Measurements from ENCODE around the gene HERC2. TPM values are rescaled to one million over a fixed set of nuclear protein-coding genes. Genes with fewer than 3 reads are reported as not detected.

HERC2 gene
- total and polyA plus RNA-seq, 4 donors, result 14.6 to 45.4 (median 26.6) TPM

- no peak for TF ChIP-seq CTCF (IDR thresholded peaks at IDR 0.05; ENCODE audit: low read depth, low read length, missing input control)
- TF ChIP-seq ZBTB33 (IDR thresholded peaks at IDR 0.05), result no peak
Observed at GRCh38 chr15:28101983-28102441, 220.0 kb downstream of the HERC2 start (continued).

GRCh38 chr15:28101201-28101600, 220.8 kb downstream of the HERC2 start:
- H3K9me3 ChIP-seq (ENCODE audit: control insufficient read depth in 4 of 4, low read length in 3 of 4), result no peaks in the 10 kb centered on the region
- H3K9ac ChIP-seq (ENCODE audit: low read depth in 1 of 2, low read length in 2 of 2), result no peak overlapping the region
- H3K27ac ChIP-seq (ENCODE audit: low read depth in 1 of 2, low read length in 2 of 2), result no peak overlapping the region
- H3K4me1 ChIP-seq (ENCODE audit: control insufficient read depth in 4 of 4, insufficient read depth in 4 of 4, low read length in 3 of 4), result peaks cover 5 to 16% (median 12%) of the 10 kb centered on the region in 4 donors
- no peak overlapping the region for H3K4me3 ChIP-seq (ENCODE audit: low read depth in 1 of 3, low read length in 3 of 3)
- DNase-seq (ENCODE audit: low spot score), result no peak
- H3K27me3 ChIP-seq (ENCODE audit: control insufficient read depth in 4 of 4, insufficient read depth in 4 of 4, low read length in 3 of 4), result peaks cover 0 to 7% (median 0%) of the 10 kb centered on the region in 4 donors
- no peaks in the 10 kb centered on the region for H3K36me3 ChIP-seq (ENCODE audit: control insufficient read depth in 4 of 4, insufficient read depth in 3 of 4, low read depth in 1 of 4, low read length in 3 of 4)
- TF ChIP-seq YY1 (IDR thresholded peaks at IDR 0.05) (no peak), TAF1 (conservative IDR thresholded peaks at IDR 0.05) (no peak), ATF3 (IDR thresholded peaks at IDR 0.05) (no peak), ZBTB33 (IDR thresholded peaks at IDR 0.05) (no peak), JUND (IDR thresholded peaks at IDR 0.05) (no peak), CTCF (IDR thresholded peaks at IDR 0.05; ENCODE audit: low read depth, low read length, missing input control) (no peak), MAX (IDR thresholded peaks at IDR 0.05) (no peak), RAD21 (IDR thresholded peaks at IDR 0.05) (no peak), FOXA2 (IDR thresholded peaks at IDR 0.05) (no peak), REST (IDR thresholded peaks at IDR 0.05) (no peak), NR2F2 (IDR thresholded peaks at IDR 0.05) (no peak), FOXA1 (IDR thresholded peaks at IDR 0.05) (no peak), GABPA (IDR thresholded peaks at IDR 0.05 in 1 of 2, conservative IDR thresholded peaks at IDR 0.05 in 1 of 2) (no peak), HNF4A (conservative IDR thresholded peaks at IDR 0.05) (no peak), SP1 (IDR thresholded peaks at IDR 0.05) (no peak), RXRA (IDR thresholded peaks at IDR 0.05) (no peak), HNF4G (IDR thresholded peaks at IDR 0.05) (no peak), EGR1 (IDR thresholded peaks at IDR 0.05; ENCODE audit: low read depth in 2 of 2) (no peak)
- 79% methylated on average over 8 of the region's 8 CpGs for WGBS
